HG03159 (cell line): ENCODE data around the gene FAAP20.

ENCODE experiments used
- ATAC-seq: cut with Tn5 transposase; IDR thresholded peaks from one replicate; pipeline ENCODE4 v1.9.1; 2021; ENCODE audit warnings: mild to moderate bottlenecking, moderate library complexity; ENCODE audit not compliant: unreplicated experiment

The FAAP20 gene, protein sequence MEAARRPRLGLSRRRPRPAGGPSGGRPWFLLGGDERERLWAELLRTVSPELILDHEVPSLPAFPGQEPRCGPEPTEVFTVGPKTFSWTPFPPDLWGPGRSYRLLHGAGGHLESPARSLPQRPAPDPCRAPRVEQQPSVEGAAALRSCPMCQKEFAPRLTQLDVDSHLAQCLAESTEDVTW

DNA sequence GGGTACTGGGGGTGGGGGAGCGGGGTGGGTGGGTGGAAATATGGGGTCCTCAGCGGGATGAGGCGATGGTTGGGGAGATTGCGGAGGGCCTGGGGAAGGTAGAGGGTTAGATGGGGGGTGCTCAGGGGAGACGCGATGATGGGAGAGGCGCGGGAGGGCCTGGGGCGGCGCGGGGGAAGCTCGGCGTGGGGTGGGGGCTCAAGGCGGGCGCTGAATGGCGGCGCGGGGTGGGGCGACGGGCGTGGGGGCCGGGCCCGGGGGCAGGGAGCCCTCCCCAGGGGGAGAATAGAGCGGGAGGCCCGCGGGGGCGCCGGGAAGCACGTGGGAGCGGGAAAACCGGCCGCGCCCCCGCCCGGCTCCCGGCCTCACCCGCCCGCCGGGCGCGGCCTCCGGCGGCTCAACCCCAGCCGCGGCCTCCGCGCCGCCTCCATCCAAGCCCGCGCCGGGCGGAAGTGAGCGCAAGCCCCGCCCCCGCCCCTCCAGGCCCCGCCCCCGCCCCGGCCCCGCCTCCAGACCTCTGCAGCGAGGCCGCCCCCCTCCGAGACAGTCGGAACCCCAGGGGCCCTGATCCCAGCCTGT, at the start of gene FAAP20:
TSS of gene FAAP20 (minus strand) at position 454 of the 579 bp plus-strand sequence. CDS start at position 431, 23 bp downstream.
- ATAC-seq = peak; percentile 56

DNA sequence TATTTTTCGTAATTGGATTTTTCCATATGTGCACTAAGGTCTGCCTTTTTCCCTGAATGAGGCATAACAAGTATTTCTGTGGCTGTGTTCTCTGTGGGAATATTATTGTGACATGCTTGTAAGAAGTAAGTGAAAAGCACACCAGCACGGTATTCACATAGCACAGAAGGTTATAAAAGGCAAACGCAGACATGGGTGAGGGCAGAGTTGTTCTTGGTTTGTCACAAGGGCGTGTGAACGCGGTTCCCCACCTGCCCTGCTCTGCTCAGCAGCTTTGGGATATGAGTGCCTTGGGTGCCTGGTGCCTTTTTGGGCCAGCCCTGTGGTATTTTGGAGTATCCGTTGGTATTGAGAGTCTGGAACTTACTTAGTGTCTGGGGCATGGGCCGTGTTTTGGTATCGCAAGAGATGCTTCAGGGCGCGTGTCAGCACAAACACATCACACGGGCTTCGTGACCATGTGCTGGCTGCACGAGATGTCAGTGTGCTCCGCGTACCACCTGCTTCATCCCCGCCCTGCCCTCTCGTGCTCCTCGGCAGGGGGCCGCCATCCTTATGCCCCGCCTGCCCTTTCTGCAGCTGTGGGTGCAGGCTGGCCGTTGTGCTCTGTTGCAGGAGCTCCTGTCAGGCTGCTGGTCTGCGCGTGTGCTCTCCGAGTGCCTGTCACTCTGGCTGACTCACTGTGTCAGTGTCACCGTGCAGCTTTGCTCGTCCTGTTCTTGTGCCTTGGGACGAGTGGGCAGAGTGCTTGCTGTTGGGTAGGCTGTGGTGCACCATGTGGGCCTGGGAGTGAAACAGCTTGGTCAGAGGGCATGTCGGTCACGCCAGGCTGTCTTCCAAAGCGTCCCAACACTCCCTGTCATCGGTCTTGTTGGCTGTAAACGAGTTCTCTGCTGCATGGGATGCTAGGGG, 48.5 kb upstream of the FAAP20 start:
- no peak for ATAC-seq

DNA sequence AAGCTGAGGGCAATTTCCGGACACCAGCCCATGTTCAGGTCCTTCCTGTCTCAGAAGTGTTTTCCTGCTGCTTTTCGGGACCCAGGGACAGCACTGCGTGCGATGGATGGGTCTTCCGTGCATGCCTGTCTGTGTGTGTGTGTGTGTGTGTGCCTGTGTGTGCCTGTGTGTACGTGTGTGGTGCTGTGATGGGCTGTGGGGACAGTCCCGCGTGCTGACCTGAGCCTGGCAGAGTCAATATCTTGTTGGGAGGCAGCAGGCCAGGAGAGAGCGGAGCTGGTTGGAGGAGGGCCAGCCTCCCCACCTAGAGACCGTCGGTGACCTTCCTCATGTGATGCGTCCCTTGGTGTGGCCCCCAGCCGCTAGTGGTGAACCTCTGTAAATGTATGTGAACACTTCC, 47.2 kb upstream of the FAAP20 start:
- ATAC-seq = no peak

DNA sequence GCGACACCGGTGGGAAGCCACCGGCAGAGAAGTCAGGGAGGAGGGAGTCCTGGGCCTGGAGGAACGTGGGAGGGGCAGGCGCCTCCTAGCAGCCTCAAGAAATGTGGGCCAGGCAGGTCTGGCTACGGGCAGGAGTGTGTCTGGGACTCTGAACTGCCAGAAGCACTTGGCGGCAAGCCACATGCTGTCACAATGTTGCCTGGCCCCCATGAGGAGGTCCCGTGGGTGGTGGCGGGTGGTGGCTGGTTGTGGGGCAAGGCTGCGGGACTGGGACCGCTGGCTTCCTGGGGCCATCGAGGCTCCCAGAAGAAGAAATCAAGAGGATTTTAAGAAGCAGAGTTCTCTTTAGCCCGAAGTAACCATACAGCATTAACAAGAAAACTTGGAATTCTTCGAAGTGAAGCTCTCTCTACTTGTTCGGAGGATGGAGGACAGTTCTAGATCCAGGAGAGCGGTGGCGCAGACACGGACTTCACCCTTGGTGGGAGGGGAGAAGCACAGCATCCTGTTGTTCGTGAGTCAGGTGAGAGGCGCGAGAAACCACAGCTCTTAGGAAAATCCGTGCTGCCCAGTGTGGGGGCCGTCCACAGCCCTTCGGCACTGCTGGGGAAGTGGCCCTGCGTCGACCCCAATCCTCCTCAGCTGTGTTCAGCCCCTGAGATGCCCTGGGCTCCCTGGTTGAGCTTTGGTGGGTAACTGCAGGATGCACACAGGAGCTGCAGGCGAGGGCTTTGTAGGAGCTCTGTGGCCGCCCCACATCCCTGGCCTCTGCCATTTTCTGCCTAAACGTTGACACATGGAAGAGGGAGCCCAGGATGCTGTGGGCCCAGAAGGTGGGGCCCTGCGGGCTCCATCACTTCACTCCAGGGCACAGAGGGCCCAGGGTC, 45.9 kb upstream of the FAAP20 start:
- no peak for ATAC-seq

DNA sequence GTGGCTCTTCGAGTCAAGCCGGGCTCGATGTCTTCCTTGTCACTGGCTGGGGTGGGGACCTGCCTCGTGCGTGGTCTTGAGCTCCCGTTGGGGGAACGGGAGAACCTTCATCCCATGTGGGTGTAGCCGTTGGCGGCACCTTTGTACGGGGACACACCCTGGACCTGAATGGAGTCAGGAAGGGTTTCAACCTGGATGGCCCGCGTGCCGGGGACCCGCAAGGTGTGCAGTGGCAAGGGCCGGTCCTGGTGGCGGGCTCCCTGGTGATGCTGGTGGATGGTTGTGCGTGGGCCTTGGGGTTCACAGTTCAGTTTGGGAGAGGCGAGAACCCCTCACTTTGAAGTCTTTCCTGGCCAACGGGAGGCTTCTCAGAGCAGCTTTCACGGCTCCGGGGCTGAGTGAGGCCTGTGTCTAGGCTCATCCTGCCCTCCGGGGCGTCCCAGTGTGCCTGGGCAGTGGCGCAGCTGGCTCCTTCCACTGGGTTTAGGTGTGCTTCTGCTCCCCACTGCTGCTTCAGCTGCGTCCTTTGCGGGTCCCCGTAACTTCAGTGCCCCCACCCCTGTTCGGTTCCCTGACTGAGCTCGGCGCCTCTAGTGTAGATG, 44.9 kb upstream of the FAAP20 start:
- ATAC-seq = no peak

DNA sequence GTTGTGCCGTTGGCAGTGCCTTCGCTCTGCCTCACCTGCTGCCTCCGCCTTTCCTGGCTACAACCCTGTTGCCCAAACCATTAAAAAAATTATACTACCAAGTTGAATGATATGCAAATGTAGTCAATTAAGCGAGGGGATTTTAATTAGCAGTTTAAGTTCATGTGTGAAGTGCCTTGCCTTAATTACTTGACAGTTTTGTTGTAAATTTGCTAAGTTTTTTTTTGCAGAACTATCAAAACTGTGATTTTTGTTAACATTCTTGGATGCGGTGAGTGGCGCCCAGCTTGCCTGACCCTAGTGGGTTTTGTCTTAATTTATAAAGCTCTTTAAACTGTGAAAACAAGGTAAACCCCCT, 44.4 kb upstream of the FAAP20 start:
- no peak for ATAC-seq

DNA sequence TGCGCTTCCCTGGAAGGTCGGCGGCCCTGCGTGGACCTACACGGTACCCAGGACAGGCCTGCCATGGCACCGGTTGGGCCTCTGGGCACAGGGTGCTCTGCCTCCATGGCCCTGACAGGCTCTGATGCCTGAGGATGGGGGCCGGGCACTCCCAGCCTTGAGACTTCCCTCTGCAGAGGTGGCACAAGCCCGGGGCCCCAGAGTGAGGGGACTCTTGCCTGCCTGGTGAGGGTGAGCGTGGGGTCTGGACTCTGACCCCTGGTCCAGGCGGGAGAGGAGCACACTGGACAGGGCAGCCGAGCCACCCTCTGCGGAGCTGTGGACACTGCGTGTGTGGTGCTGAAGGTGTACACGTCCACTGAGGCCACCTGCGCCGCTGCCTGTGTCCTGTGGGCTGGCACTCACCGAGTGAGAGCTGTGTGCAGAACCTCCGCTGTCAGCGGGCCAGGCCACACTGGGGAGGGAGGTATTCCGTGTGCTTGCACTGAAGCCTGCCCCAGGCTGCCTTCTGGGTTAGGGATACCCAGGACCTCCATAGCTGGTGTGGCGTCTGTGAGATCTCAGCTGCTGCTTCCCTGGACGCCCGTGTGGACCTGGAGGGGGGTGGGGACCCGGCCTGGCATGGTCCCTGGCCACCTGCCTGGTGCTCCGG, 43.9 kb upstream of the FAAP20 start:
- ATAC-seq = no peak

DNA sequence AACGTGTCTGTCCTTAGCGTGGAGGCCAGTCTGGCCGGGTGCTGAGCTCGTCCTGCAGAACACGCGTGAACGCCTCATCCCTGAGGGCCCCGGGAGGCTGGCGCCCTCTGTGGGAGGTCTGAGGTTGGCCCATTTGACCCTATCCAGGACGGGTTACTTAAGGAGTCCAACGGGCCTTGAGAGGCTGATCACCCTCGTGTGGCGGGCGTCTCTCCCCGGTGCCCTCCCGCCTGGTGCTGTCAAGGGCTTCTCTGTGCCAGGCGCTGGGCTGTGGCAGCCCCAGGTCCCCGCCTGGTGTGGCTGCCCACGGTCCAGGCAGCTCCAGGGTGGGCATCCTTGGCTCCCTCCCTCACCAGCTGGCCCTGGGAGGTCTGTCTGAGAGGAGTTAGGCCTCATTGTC, 43.2 kb upstream of the FAAP20 start:
- no peak for ATAC-seq

DNA sequence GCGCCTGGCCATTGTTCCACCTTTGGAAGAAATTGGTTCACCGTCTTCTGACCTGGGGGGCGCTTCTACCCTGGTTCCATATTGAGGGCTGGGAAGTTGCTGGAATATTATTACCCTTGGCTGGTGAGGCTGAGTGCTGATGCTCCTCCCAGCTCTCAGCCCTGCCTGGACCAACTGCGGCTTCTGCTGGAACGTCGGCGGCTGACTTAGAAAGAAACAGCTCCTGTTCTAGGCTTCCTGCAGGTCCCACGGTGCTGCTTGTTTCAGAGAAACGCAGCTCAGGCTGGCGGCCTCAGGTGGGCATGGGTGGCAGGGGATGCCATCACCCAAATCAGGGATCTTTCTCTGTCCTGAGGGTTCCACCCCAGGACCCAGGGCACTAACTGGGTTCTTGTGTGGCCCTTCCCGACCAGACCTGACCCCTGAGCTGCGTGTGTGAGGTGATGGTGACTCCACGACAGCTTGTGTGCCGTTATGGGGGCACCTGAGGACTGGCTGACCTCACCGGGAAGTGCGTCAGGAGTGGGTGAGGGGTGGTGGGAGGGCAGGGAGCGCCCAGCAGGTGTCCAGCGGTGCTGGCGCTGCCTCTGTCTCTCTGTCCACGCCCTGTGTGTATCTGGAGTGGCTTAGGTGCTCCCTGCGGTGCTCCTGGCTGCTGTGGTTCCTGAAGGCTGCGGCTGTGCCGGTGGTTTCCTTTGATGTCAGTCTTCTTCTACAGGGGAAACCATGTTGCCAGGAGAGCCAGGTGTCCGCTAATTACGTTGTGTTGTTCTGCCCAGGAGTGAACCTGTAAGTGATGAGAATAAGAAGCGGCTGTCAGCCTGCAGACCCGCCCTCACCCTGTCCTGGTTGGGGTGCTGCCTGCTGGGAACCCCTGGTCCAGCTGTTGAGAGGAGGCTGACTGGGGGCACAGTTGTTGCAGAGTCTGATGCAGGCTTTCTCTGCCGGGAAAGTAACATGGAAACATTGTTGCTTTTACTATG, 42.4 kb upstream of the FAAP20 start:
- ATAC-seq = no peak

DNA sequence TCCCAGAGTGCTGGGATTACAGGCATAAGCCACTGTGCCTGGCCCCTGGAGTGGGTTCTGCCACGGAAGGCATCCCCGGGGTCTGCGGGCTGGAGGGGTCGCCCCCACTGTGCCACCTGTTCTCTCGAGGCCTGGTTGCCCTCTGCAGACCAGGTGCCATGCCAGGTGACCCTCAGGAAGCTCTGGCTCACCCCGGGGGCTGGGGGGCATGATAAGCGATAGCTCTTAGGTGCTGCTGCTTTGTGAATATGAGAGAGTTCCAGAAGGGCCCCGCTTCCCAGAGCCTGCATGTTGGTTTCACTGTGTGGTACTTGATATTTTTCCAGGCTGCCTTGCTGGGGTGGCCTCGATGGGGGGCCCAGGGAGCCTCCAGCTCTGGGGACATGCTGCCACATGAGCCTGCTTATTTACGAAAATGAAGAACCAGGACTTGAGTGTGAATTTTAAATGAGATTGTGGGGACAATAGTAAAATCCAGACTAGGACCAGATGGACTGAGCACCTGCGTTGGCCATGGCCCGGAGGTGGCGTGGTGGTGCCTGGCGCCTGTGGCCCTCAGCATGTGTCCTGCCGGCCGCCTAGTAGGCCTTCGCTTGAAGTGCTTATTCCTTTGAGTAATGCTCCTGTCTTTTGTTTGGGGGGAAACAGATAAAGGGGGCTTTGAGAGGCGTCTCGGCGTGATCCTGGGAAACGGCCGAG, 40.9 kb upstream of the FAAP20 start:
- ATAC-seq = no peak

DNA sequence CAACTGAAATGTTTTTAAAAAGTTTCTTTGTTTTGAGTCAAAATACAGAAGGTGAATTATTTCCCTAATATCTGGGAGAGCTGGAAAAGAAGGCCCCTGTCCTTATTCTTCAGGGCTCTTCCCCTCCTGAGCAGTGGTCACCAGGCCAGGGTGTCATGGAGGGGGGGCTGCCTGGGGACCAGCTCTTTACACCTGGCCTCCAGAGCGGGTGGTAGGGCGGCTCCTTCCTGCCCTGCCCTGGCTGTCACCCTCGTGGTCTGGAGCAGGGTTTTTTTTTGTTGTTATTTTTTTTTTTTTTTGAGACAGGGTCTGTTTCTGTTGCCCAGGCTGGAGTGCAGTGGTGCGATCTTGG, 40.2 kb upstream of the FAAP20 start:
- no peak for ATAC-seq

DNA sequence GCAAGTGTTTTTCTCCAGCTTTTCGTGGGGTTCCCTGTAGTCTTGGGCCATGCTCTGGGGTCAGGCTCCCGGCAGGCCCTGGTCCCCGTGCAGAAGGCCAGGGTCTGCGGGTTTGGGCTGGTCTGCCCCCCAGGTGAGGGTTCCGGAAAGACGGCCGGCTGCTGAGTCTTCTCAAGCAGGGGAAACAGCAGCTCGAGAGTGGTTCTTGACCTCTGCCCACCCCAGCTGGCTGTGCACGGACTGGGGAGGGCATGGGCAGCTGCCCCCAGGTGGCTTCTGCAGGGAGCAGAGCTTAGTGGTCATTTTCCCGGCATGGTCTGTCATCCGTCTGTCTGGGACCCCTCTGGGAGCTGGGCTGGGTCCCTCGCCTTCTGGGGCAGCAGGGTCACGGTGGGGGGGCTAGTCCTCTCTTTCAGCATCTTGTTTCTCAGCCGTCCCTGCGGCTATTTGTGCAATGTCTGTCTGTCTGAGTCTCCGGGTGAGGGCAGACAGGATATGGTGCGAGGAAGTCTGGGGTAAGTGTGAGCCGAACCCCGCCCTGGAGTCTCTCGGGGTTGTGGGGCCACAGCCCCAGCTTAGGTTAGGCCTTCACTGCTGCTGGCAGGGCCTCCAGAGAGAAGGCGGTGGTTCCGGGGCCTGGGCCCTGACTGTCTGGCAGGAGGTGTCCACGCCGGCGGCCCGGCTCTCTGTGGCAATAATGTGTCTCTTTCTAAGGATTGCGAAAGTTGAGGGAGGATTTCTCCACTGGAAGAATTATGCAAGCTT, 39.6 kb upstream of the FAAP20 start:
- ATAC-seq = no peak

DNA sequence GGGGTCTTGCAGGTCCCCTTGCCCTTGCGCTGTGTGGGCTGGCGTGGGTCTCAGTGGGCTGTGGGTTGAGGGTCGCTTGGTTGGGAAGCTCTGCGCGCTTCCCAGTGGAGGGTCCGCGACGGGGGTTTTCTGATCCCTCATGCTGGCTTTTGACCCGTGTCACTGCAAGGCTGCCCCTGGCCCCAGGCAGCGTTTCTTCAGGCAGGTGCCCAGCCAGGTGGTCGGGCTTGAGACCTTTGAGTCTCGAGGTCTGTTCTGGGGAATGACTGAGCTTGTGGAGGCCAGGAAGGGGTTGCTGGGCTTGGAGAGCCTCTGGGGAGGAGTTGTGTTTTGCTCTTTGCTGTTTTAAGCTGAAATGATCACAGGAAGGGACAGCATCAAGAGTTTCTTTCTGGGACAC, 38.9 kb upstream of the FAAP20 start:
- no peak for ATAC-seq

DNA sequence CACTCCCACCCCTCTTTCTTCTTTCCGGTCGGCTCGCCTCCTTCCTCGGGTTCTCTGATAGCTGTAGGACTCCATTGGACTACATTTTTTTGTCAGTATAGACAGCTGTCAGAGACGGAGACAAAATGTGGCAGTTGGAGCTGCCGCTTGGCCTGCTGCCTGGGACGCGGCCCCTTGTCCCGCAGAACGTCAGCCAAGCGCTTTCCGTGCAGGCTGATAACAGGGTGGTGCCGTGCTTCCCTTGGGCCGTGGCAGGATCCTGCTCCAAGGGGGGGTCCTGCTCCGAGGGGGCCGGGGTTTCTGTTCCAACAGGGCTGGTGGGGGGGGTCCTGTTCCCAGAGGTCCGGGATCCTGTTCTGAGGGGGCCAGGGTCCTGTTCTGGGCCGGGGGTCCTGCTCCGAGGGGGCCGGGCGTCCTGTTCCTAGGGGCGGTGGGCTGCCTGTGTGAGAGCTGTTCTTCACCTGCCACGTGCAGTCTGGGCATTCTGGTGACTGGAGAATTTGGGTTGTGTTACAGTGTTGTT, 38.4 kb upstream of the FAAP20 start:
- ATAC-seq = no peak

DNA sequence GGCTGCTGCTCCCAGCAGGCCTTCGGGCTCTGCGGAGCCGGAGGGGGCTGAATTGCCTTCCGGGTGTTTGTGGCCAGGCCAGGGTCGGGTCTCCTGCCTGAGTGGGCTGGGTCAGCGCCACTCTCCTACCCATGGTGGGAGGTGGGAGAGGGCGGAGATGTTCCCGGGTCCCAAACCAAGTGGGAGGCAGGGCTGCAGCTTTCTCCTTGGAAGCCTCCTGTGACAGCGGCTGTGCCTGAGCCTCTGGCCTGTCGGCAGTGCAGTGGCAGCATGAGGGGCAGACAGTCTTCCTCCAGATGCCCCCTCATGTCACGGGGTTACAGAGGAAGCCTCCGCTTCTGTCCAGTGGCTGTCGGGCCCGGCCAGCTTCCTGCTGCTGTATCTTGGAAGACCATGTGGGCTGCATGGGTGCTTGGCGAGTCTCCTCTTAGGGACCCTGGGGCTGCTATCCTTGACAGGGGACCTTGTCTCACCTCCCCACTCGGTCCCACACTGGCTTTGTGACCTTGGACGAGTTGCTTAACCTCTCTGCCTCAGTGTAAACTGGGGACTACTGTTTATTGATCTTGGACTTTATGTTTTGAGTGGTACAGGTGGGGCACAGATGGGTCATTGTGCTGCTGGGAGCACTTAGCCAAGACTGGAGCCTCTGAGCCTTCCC, 37.8 kb upstream of the FAAP20 start:
- ATAC-seq = no peak

DNA sequence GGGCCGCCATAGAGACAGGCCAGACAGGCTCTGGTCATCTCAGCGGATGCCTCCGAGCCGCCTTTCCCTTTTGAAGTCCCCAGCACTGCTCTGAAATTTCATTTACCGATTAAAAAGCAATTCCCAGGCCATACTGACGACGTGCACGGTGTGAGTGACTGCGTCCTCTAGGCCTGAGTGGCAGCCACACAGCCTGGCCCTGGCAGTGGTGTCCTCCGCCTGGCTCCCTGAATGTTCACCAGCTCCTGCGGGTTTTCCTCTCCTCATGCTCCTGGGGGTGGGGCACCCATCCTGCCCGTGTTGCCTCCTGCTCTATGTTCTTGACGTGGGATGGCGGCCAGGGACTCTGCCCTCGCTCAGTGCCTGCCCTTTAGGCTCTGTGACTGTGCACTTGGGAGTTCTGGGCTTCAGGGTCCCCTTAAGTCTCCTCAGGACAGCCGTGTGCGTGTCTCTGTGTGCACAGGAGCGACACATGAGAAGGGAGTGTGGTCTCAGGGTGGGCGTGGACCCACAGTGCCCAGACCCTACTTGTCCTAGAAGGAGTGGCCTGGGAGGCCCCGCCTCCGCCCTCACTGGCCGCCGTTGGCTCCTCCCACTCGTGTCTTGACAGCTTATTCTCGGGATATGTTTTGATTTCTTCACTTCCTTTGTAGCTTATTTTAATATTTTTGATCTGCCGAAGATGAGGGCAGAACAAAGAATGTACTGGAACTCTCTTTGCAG, 37.1 kb upstream of the FAAP20 start:
- ATAC-seq = no peak
